PC-9 (cell line): ENCODE measurements around the gene ADRA1B. TPM values are rescaled to one million over a fixed set of nuclear protein-coding genes. Genes with fewer than 3 reads are reported as not detected.

ENCODE experiments used
- BruUV-seq: library from RNA; stranded (reverse); fragments of 400-500 nt; replicated peaks from 2 replicates; lab custom pipeline; 2021; lab: Mats Ljungman, UMichigan
- CTCF ChIA-PET: fragments of 300-600 bp; sonication (Branson Sonifier 250); formaldehyde crosslinking; loops from one replicate; lab custom pipeline; 2022; ENCODE audit warnings: antibody characterized with exemption; lab: Charles Lee
- POLR2A ChIA-PET: fragments of 300-600 bp; sonication (Branson Sonifier 250); formaldehyde crosslinking; loops from one replicate; lab custom pipeline; 2022; ENCODE audit warnings: antibody characterized with exemption; ENCODE audit not compliant: unreplicated experiment; lab: Charles Lee
- DNase-seq, 2 experiments: peaks; one replicate each; pipeline versions ENCODE4 v3.0.0 to v3.0.0-alpha.2; 2015 to 2022; ENCODE audit warnings: mixed read lengths in 1 of 2
- H2AFZ ChIP-seq: fragments of 200-600 bp; sonication (generic); 2 replicates; pipeline ENCODE4 v1.8.1; 2017; ENCODE audit warnings: antibody characterized with exemption
- H3F3A ChIP-seq: fragments of 200-600 bp; sonication (generic); 2 replicates; pipeline ENCODE4 v1.8.1; 2017; ENCODE audit warnings: antibody characterized with exemption, mild to moderate bottlenecking, low read depth; ENCODE audit not compliant: insufficient read depth
- H3K27ac ChIP-seq: fragments of 200-600 bp; sonication (generic); 2 replicates; pipeline ENCODE4 v1.6.1; 2016; ENCODE audit warnings: mixed run types
- H3K27me3 ChIP-seq: fragments of 200-600 bp; sonication (generic); 2 replicates; pipeline ENCODE4 v1.6.1; 2016; ENCODE audit warnings: low read depth, mixed run types; ENCODE audit not compliant: insufficient read depth
- H3K36me3 ChIP-seq: fragments of 200-600 bp; sonication (generic); 2 replicates; pipeline ENCODE4 v1.6.1; 2016; ENCODE audit warnings: low read depth, mixed run types
- H3K4me1 ChIP-seq: fragments of 200-600 bp; sonication (generic); replicated peaks from 2 replicates; pipeline ENCODE4 v1.6.1; 2016; ENCODE audit warnings: mixed run types; ENCODE audit not compliant: insufficient read depth
- H3K4me2 ChIP-seq: fragments of 200-600 bp; sonication (generic); 2 replicates; pipeline ENCODE4 v1.6.1; 2017; ENCODE audit warnings: mixed run types
- H3K4me3 ChIP-seq: fragments of 200-600 bp; sonication (generic); 2 replicates; pipeline ENCODE4 v1.6.1; 2016; ENCODE audit warnings: mixed run types
- H3K79me2 ChIP-seq: fragments of 200-600 bp; sonication (generic); 2 replicates; pipeline ENCODE4 v1.6.1; 2017; ENCODE audit warnings: low read depth, mixed run types
- H3K9me2 ChIP-seq: fragments of 200-600 bp; sonication (generic); 2 replicates; pipeline ENCODE4 v1.8.1; 2017; ENCODE audit warnings: mild to moderate bottlenecking; ENCODE audit not compliant: insufficient read depth
- H3K9me3 ChIP-seq: fragments of 200-600 bp; sonication (generic); 2 replicates; pipeline ENCODE4 v1.8.1; 2016; ENCODE audit warnings: low read depth; ENCODE audit not compliant: insufficient read depth
- H4K20me1 ChIP-seq: fragments of 200-600 bp; sonication (generic); 2 replicates; pipeline ENCODE4 v1.8.1; 2017; ENCODE audit not compliant: insufficient read depth
- CTCF ChIP-seq: fragments of 200-600 bp; sonication (generic); conservative IDR thresholded peaks from 2 replicates; pipeline ENCODE4 v1.6.1; 2017; ENCODE audit warnings: mixed run types, antibody characterized with exemption, mild to moderate bottlenecking, moderate library complexity
- EZH2 ChIP-seq: fragments of 200-600 bp; sonication (generic); IDR thresholded peaks from 2 replicates; pipeline ENCODE4 v1.8.0; 2017; ENCODE audit warnings: antibody characterized with exemption, low read depth
- intact Hi-C: fragments of 100-400 bp; cut with micrococcal nuclease; formaldehyde crosslinking; loops from one replicate; pipeline ENCODE4 v1.10.0; 2022; ENCODE audit not compliant: unreplicated experiment
- total RNA-seq: library from RNA; stranded (reverse); gene quantifications from 2 replicates; pipeline ENCODE4 v1.2.3, GENCODE V29; 2021

The ADRA1B gene
- total RNA-seq, 1 experiment from 2014 or later = 4.6 TPM

DNA sequence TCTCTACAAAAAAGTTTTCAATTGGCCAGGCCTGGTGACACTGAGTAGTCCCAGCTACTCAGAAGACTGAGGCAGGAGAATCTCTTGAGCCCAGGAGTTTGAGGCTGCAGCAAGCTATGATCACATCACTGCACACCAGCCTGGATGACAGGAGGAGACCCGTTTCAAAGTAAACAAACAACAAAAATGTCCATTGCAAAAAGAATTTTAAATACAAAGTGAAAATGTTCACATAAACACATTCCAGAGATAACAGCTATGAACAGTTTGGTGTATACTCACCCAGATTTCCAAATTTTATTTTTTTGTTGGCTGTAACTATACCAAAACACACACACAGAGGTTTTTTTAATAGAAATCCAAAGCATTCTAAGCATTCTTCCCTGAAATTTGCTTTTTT is 39.8 kb downstream of the ADRA1B start:
- CTCF ChIA-PET = no interaction called here
- Histone ChIP-seq H3K9me2 (no peaks in the 10 kb centered on the region), H3K36me3 (no peaks in the 10 kb centered on the region), H3K4me3 (no peak overlapping the region), H2AFZ (no peak overlapping the region), H3K27me3 (no peaks in the 10 kb centered on the region), H3K9me3 (no peaks in the 10 kb centered on the region), H3K4me2 (no peak overlapping the region), H3F3A (no peaks in the 10 kb centered on the region), H3K27ac (no peak overlapping the region), H4K20me1 (no peaks in the 10 kb centered on the region), H3K79me2 (no peaks in the 10 kb centered on the region), H3K4me1 (no peaks in the 10 kb centered on the region)
- POLR2A ChIA-PET = interaction anchor here (0.6 kb wide), 1 partner anchor 315 kb away, joined by 3 read pairs; no protein-coding TSS in a partner anchor
- TF ChIP-seq CTCF = no peak
- TF ChIP-seq EZH2 = no peak
- no peak for DNase-seq
- intact Hi-C loops = no loop called here
- no TSS peak for BruUV-seq

- intact Hi-C loops = no loop called here
- no TSS peak for BruUV-seq
- TF ChIP-seq CTCF (no peak), EZH2 (no peak)
Observed at GRCh38 chr5:159961176-159962160, 45.2 kb downstream of the ADRA1B start.

GRCh38 chr5:159962214-159962613 is 45.9 kb downstream of the ADRA1B start:
- Histone ChIP-seq H3F3A (no peaks in the 10 kb centered on the region), H3K4me3 (no peak overlapping the region), H3K4me2 (no peak overlapping the region), H3K36me3 (no peaks in the 10 kb centered on the region), H3K9me2 (no peaks in the 10 kb centered on the region), H3K4me1 (no peaks in the 10 kb centered on the region), H3K27me3 (no peaks in the 10 kb centered on the region), H4K20me1 (no peaks in the 10 kb centered on the region), H3K27ac (no peak overlapping the region), H2AFZ (no peak overlapping the region), H3K9me3 (no peaks in the 10 kb centered on the region), H3K79me2 (no peaks in the 10 kb centered on the region)
- TF ChIP-seq CTCF (no peak), EZH2 (no peak)
- BruUV-seq = no TSS peak
- ChIA-PET POLR2A (no interaction called here), CTCF (interaction anchor here (0.6 to 0.7 kb wide), 3 partner anchors 9 to 1923 kb away, joined by 4 to 9 read pairs (median 5); no protein-coding TSS in a partner anchor)
- intact Hi-C loops = no loop called here
- no peak for DNase-seq

More at GRCh38 chr5:159961176-159962160, 45.2 kb downstream of the ADRA1B start:
- Histone ChIP-seq H3K9me3 (no peaks in the 10 kb centered on the region), H3K4me2 (no peak overlapping the region), H3K4me1 (no peaks in the 10 kb centered on the region), H3K4me3 (no peak overlapping the region), H3K79me2 (no peaks in the 10 kb centered on the region), H3K36me3 (no peaks in the 10 kb centered on the region), H3K27me3 (no peaks in the 10 kb centered on the region), H3F3A (no peaks in the 10 kb centered on the region), H2AFZ (no peak overlapping the region), H3K27ac (no peak overlapping the region), H4K20me1 (no peaks in the 10 kb centered on the region), H3K9me2 (no peaks in the 10 kb centered on the region)
- no peak for DNase-seq
- ChIA-PET CTCF (no interaction called here), POLR2A (no interaction called here)
